Natural killer cell treated with Interleukin-12 subunit alpha and Interleukin-12 subunit beta and Interleukin-15 and Interleukin-18, amount 100 ng/mL, for 72 hours (primary cell): ENCODE measurements around the gene PATJ. TPM values are rescaled to one million over a fixed set of nuclear protein-coding genes. Genes with fewer than 3 reads are reported as not detected.

Experiments
- ATAC-seq, 2 donors: fragments of 150-1000 bp; cut with Tn5 transposase in 1 of 2; sonication (Bioruptor Pico), chemical (Tn5 transposase) in 1 of 2; 2 replicates each; pipeline ENCODE4 v1.10.0; 2021
- DNase-seq: peaks from one replicate; pipeline ENCODE4 v3.0.0; 2022; ENCODE audit warnings: low spot score
- H3K27ac Mint-ChIP-seq, 2 donors: 1 replicate in 1 of 2; 2 replicates in 1 of 2; pipeline ENCODE4 v1.8.0; 2022; ENCODE audit warnings: mixed read lengths in 2 of 2, mild to moderate bottlenecking in 1 of 2, moderate library complexity in 1 of 2
- H3K27me3 Mint-ChIP-seq, 2 donors: 1 replicate in 1 of 2; 2 replicates in 1 of 2; pipeline ENCODE4 v1.8.0; 2022; ENCODE audit warnings: mixed read lengths in 2 of 2
- H3K36me3 Mint-ChIP-seq: one replicate; pipeline ENCODE4 v1.8.0; 2022; ENCODE audit warnings: mixed read lengths
- H3K4me1 Mint-ChIP-seq, 2 donors: 1 replicate in 1 of 2; 2 replicates in 1 of 2; pipeline ENCODE4 v1.8.0; 2022; ENCODE audit warnings: low read depth in 2 of 2, mixed read lengths in 2 of 2, mild to moderate bottlenecking in 1 of 2
- H3K4me3 Mint-ChIP-seq: one replicate; pipeline ENCODE4 v1.8.0; 2022; ENCODE audit warnings: mixed read lengths
- H3K9me3 Mint-ChIP-seq: 2 replicates; pipeline ENCODE4 v1.8.0; 2022; ENCODE audit warnings: mixed read lengths
- total RNA-seq, 2 donors: library from RNA; stranded (reverse); gene quantifications; one replicate each; pipeline ENCODE4 v1.2.3, GENCODE V29; 2022

Gene PATJ
- total RNA-seq, 2 donors from 2014 or later: 3.9 to 5.8 TPM

DNA sequence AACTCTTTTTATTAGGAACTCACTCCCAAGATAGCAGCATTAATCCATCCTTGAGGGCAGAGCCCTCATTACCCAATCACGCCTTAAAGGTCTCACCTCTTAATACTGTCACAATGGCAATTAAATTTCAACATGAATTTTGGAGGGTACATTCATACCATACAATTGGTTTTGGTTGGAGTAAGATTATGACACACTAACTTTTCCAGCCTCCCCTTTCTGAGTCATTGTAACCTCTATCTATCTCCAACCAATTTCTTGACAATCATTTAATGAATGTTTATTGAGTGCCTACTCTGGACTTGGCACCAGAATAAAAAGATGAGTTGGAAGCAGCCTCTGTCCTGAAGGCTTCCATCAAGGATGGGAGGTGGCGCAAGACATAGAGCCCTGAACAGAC, 358.2 kb downstream of the PATJ start:
- Mint-ChIP-seq H3K4me3 (no peak overlapping the region), H3K9me3 (no peaks in the 10 kb centered on the region), H3K27me3 (no peaks in the 10 kb centered on the region), H3K4me1 (no peaks in the 10 kb centered on the region), H3K27ac (no peak overlapping the region), H3K36me3 (no peaks in the 10 kb centered on the region)
- no peak for DNase-seq
- no peak for ATAC-seq

DNA sequence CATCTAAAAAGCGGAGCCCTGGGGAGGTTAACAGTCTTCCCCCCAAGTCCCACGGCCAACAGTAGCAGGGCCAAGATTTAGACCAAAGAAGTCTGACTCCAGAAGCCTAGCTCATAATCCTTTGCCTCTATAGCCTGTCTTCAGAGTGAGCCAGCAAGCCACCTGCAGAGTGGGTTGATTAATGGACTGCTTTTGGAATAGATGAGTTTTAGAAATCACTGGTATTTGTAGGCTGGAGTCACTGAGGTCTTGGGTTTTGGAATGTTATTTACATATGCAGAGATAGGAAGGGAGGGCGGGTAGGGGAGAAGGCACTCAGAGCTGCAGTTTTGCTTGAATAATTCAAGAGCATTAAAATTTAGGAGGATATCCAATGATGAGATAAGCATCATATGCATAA, 361.6 kb downstream of the PATJ start:
- Mint-ChIP-seq H3K9me3 (no peaks in the 10 kb centered on the region), H3K27me3 (no peaks in the 10 kb centered on the region), H3K4me1 (no peaks in the 10 kb centered on the region), H3K4me3 (no peak overlapping the region), H3K27ac (no peak overlapping the region), H3K36me3 (no peaks in the 10 kb centered on the region)
- ATAC-seq: no peak
- DNase-seq: no peak

DNA sequence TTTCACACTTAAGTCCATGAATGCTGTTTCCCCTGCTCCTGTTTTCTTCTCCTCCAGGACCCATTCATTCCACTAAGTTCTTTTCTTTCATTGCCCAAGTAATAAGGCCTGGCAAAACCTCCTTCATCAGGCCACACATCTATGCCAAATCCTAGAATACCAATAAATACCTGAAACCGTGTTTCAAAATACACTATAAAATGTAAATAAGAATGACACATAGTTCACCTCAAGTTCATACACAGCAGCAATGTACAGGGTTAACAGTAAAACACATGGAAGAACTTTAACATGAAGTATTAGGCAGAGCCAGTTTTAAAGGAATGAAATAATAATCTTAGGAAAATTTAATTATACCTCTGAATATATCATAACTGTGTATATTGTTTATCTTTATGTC, 365.6 kb downstream of the PATJ start:
- Mint-ChIP-seq H3K27ac (no peak overlapping the region), H3K27me3 (no peaks in the 10 kb centered on the region), H3K4me3 (no peak overlapping the region), H3K36me3 (no peaks in the 10 kb centered on the region), H3K9me3 (no peaks in the 10 kb centered on the region), H3K4me1 (no peaks in the 10 kb centered on the region)
- ATAC-seq (no peak), DNase-seq (no peak)

DNA sequence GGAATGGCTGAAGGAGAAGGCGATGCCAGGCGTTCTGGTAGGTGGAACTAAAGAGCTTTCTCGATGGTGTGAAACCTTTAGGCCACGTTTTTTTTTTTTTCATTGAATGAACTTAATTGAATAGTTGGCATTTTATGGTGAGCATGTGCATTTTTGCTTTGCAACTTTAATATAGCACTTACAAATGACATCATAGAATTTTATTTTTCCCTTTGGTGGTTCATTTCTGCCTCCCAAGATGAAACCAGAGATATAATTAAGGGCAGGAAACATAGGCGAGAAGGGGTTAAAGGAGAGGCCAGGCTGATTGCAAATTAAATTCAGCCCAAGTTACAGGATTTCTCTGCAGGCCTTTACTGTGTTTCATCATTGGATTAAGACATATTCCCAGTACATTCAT, 366.8 kb downstream of the PATJ start:
- Mint-ChIP-seq H3K27ac (no peak overlapping the region), H3K4me1 (no peaks in the 10 kb centered on the region), H3K36me3 (no peaks in the 10 kb centered on the region), H3K27me3 (no peaks in the 10 kb centered on the region), H3K4me3 (no peak overlapping the region), H3K9me3 (no peaks in the 10 kb centered on the region)
- DNase-seq: no peak
- no peak for ATAC-seq

DNA sequence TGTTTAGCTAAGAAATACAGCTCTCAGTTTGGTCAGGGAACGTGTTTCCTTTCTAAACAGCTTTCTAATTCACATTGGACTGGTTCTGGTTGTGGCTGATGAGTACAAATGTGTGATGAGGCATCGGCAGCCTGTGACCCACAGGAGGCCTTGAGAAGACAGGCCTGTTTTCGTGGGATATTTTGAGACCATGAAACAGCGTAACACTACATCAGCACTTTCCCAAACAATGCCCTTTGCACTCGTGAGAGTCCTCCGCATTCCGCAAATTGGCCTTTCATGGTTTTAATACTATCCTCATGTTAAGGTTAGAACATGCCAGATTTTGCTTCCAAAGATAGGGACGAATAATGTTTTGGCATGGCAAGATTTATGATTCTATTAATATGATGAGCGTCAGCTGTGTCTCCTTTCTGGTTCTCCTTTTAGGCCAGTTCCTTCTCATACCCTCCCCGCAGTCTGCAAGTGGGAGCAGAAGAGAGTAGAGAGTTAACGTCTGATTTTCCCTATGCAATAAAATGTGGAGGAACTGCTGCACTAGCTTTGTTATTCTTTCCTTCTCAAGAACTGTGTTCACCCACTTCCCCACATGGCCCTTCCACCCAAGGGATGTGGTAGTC, 368.0 kb downstream of the PATJ start:
- H3K27me3 Mint-ChIP-seq: no peaks in the 10 kb centered on the region
- no peak overlapping the region for H3K4me3 Mint-ChIP-seq
- no peak overlapping the region for H3K27ac Mint-ChIP-seq
- no peaks in the 10 kb centered on the region for H3K36me3 Mint-ChIP-seq
- no peaks in the 10 kb centered on the region for H3K9me3 Mint-ChIP-seq
- DNase-seq: no peak
- ATAC-seq: no peak
- H3K4me1 Mint-ChIP-seq: no peaks in the 10 kb centered on the region

DNA sequence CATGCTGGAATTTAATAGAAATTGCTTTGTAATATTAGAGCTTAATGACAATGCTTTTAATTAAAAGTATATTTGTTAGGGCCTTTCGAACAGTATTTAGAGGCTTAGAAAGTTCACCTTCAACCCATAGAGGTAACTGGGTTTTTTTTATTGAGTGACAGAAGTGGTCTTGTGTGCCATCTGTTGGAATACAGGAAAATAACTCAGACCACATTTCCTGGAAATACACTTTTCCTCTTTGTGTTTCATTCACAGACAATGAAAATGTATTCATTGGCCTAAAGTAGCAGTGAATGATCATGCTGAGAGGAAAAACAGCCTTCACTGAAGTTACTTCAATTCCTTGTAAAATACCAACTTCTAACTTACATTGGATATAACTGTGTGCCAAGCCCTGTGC, 368.8 kb downstream of the PATJ start:
- no peak overlapping the region for H3K27ac Mint-ChIP-seq
- no peak overlapping the region for H3K4me3 Mint-ChIP-seq
- ATAC-seq: no peak
- H3K36me3 Mint-ChIP-seq: no peaks in the 10 kb centered on the region
- H3K4me1 Mint-ChIP-seq: peaks cover 0 to 2% of the 10 kb centered on the region in 2 donors
- no peaks in the 10 kb centered on the region for H3K9me3 Mint-ChIP-seq
- H3K27me3 Mint-ChIP-seq: no peaks in the 10 kb centered on the region
- no peak for DNase-seq

DNA sequence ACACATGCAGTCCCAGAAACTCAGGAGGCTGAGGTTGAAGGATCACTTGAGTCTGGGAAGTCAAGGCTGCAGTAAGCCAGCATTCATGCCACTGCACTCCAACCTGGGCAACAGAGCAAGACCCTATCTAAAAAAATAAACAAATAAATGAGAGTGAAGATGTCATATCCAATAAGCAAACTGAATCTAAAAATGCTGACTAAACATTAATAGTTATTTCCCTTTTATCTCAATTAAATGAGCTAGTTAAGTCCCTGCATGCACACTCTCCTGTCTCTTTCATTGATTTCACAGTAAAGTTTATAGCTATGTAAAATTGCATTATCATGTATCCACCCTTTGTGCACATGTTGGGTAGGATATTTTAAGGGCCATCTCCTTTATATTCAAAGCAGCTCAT, 371.2 kb downstream of the PATJ start:
- Mint-ChIP-seq H3K27me3 (no peaks in the 10 kb centered on the region), H3K27ac (no peak overlapping the region), H3K4me3 (no peak overlapping the region), H3K4me1 (peaks cover 0 to 5% of the 10 kb centered on the region in 2 donors), H3K9me3 (no peaks in the 10 kb centered on the region), H3K36me3 (no peaks in the 10 kb centered on the region)
- ATAC-seq (no peak), DNase-seq (no peak)

DNA sequence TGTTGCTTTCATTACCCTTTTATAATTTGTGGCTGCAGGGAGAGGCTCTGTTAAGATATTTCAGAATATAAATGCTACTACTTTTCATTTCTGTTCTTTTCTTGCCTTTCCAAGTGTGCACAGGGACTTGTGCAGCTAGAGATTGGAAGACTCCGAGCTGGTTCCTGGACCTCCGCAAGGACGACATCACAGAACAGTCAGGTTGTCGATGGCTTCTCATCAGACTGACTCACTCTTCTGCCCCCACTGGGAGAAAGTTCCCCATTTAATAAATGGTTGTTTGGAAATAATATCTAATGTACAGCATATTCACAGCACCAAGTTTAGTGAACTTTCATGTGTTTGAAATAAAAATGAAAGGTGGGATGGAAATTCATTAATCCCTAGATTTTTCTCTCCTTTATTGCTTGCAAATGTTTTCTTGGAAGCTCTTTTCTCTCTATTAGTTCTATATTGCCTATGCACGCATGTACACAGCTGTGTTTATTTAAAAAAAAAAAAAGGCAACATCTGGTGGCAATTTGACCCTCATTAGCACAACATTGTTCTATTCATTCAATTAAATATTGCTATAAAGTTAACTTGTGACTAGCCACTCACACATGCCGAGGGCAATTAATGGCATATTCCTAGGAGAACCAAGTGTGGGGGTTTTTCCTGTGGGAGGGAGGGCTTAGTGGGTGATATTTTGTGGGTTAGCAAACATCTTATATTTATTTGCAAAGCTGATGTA, 374.9 kb downstream of the PATJ start:
- Mint-ChIP-seq H3K9me3 (no peaks in the 10 kb centered on the region), H3K27me3 (no peaks in the 10 kb centered on the region), H3K4me3 (no peak overlapping the region), H3K36me3 (no peaks in the 10 kb centered on the region), H3K27ac (no peak overlapping the region), H3K4me1 (peaks cover 0 to 5% of the 10 kb centered on the region in 2 donors)
- ATAC-seq: no peak
- DNase-seq: no peak

DNA sequence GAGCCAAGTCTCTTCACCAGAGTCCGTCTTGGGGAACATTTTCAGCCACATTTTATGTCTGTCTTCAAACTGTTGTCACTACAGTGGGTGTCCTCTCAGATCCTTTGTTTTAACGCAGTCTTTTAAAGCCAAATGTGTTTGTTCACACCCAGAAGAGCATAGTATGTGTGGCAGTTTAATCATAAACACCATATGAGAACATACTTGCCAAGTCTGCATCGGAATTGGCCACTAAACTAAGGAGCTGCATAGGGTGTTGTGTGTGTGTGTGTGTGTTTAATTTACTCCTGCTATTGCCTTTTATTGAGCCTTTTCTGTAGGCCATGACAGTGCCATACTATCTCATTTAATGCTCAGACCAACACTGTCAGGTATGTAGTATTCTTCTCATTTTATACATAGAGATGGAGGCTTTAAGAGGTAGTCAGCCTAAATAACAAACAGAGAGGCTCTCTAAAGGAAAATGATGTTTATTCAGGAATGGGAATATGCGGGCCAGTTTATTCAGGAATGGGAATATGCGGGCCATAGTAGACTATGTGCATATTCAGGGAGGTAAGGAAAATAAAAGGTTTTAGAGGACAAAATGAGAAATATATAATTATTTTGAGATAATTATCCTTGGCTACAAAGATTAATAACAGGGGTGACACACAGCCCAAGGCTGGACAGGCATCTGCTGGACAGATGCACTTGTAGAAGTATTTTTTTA, 384.5 kb downstream of the PATJ start:
- no peak for DNase-seq
- no peaks in the 10 kb centered on the region for H3K27me3 Mint-ChIP-seq
- no peak overlapping the region for H3K4me3 Mint-ChIP-seq
- no peaks in the 10 kb centered on the region for H3K4me1 Mint-ChIP-seq
- no peak overlapping the region for H3K27ac Mint-ChIP-seq
- no peaks in the 10 kb centered on the region for H3K9me3 Mint-ChIP-seq
- H3K36me3 Mint-ChIP-seq: no peaks in the 10 kb centered on the region
- no peak for ATAC-seq

DNA sequence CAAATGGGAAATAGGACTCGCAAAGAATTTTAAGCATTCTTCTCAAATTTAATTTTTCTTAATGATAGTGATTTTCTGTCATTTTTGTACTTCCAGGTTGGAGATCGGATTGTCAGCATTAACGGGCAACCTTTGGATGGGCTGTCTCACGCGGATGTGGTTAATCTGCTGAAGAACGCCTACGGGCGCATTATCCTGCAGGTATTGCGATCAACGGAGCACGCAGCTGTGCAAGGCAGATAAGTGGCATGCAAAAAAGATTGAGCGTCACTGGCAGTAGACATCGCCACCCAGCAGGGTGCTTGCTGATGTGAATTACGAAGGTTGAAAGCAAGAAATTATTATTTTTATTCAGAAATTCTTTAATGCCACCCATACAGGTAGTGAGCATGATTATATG, 386.5 kb downstream of the PATJ start:
- no peaks in the 10 kb centered on the region for H3K27me3 Mint-ChIP-seq
- no peak overlapping the region for H3K27ac Mint-ChIP-seq
- H3K4me3 Mint-ChIP-seq: no peak overlapping the region
- ATAC-seq (no peak), DNase-seq (no peak)
- no peaks in the 10 kb centered on the region for H3K4me1 Mint-ChIP-seq
- H3K36me3 Mint-ChIP-seq: no peaks in the 10 kb centered on the region
- H3K9me3 Mint-ChIP-seq: no peaks in the 10 kb centered on the region

DNA sequence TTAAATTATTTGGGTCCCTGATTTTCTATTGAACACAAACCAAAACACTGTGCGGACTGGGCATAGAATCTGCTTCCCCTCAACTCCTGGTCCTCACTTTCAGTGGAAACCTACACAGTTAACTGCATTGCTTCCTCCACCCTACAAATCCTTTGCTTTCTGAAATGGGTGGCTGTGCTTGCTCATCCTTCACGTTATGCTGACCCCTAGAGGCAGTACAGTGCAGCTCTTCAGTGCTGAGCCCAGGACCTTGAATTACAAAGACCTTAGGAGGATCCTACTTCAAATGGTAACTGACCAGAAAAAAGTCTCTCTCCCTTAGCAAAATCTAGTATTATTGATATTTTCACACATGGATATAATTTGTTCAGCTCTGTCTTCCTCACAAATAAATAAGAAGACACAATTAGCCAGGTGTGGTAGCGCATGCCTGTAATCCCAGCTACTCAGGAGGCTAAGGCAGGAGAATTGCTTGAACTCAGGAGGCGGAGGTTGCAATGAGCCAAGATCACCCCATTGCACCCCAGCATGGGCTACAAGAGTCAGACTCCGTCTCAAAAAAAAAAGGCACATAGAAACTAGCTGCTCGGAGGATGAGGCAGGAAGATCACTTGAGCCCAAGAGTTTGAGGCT, 388.9 kb downstream of the PATJ start:
- DNase-seq (no peak), ATAC-seq (peak; percentile 65 to 74)
- H3K4me3 Mint-ChIP-seq: no peak overlapping the region
- no peak overlapping the region for H3K27ac Mint-ChIP-seq
- no peaks in the 10 kb centered on the region for H3K27me3 Mint-ChIP-seq
- no peaks in the 10 kb centered on the region for H3K4me1 Mint-ChIP-seq
- no peaks in the 10 kb centered on the region for H3K36me3 Mint-ChIP-seq
- no peaks in the 10 kb centered on the region for H3K9me3 Mint-ChIP-seq

DNA sequence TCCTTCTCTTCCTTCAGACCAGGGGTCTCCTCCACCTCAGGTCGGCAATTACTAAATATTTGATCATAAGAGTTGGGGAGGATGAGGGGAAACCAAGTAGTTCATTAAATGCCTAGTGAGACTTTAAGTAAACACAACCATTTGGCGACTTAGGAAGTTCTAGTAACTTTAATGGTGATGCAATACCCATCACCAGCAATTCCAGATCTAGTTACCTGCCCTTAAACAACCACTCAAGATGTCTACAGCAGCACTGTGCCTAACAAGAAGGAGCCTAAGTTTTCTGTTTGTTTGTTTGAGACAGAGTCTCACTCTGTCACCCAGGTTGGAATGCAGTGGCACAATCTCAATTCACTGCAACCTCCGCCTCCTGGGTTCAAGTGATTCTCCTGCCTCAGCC, 395.7 kb downstream of the PATJ start:
- Mint-ChIP-seq H3K4me1 (no peaks in the 10 kb centered on the region), H3K27ac (no peak overlapping the region), H3K27me3 (no peaks in the 10 kb centered on the region), H3K36me3 (no peaks in the 10 kb centered on the region), H3K9me3 (no peaks in the 10 kb centered on the region), H3K4me3 (no peak overlapping the region)
- DNase-seq (no peak), ATAC-seq (no peak)

DNA sequence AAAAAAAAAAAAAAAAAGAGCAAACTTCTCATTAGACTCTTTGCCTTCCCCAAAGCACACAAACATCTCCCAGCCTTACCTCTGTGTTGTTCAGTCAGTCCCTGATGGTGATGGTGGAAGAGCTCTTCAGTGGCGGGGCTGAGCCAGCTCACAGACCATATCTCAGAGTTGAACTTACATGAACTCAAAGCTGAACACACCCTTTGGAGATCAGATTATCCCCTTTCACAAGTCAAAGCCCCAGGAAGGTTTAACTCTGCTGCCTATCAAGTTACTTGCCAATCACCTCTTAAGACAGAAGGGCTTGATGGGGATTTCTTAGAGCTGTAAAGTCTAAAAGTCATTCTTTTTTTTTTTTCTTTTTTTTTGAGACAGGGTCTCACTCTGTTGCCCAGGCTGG, 397.1 kb downstream of the PATJ start:
- Mint-ChIP-seq H3K4me3 (no peak overlapping the region), H3K36me3 (no peaks in the 10 kb centered on the region), H3K4me1 (no peaks in the 10 kb centered on the region), H3K27ac (no peak overlapping the region), H3K9me3 (no peaks in the 10 kb centered on the region), H3K27me3 (no peaks in the 10 kb centered on the region)
- ATAC-seq (no peak), DNase-seq (no peak)

DNA sequence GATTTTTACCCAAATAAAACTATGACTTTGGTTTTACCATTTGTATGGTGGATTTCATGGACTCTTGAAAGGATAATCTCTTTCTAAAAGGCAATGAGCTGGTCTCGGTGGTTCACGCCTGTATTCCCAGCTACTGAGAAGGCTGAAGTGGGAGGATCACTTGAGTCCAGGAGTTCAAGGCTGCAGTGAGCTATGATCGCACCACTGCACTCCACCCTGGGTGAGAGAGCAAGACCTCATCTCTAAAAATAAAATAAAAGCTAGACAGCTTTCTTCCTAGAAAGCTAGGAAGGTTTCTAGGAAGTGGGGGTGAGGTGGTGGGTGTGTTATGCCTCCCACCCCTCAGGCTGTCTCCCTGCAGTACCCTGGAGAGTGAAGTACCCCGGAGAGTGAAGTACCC, 398.4 kb downstream of the PATJ start:
- Mint-ChIP-seq H3K9me3 (no peaks in the 10 kb centered on the region), H3K27me3 (no peaks in the 10 kb centered on the region), H3K36me3 (no peaks in the 10 kb centered on the region), H3K4me3 (no peak overlapping the region), H3K27ac (no peak overlapping the region), H3K4me1 (no peaks in the 10 kb centered on the region)
- no peak for ATAC-seq
- DNase-seq: no peak
